Endothelial cell of umbilical vein (primary cell): ENCODE results near the gene RET. TPM values are rescaled to one million over a fixed set of nuclear protein-coding genes. Genes with fewer than 3 reads are reported as not detected.

Source experiments
- BruUV-seq: library from RNA; stranded (reverse); fragments of 400-500 nt; replicated peaks from 2 replicates; lab custom pipeline; 2021; lab: Mats Ljungman, UMichigan
- CTCF ChIA-PET: fragments of 300-600, 350-600 bp; sonication (Branson Sonifier 250); formaldehyde crosslinking; loops from one replicate; lab custom pipeline; 2021; ENCODE audit warnings: antibody characterized with exemption, inconsistent platforms; lab: Charles Lee
- POLR2A ChIA-PET: fragments of 300-600, 350-600 bp; sonication (Branson Sonifier 250); formaldehyde crosslinking; loops from one replicate; lab custom pipeline; 2021; ENCODE audit warnings: antibody characterized with exemption, inconsistent platforms; lab: Charles Lee
- DNase-seq: peaks from one replicate; pipeline ENCODE4 v3.0.0-alpha.2; 2011; ENCODE audit warnings: low read depth, low spot score
- FAIRE-seq: peaks from 2 replicates; lab custom pipeline; 2011; peaks lifted over from hg19 to GRCh38; lab: Jason Lieb, UNC
- H2AFZ ChIP-seq: 2 replicates; pipeline ENCODE4 v1.6.0; 2012; ENCODE audit warnings: low read depth, low read length, control low read depth, inconsistent platforms
- H3K27ac ChIP-seq: 2 replicates; pipeline ENCODE4 v1.5.1; 2011; ENCODE audit warnings: low read depth, mild to moderate bottlenecking, control low read depth, low read length, moderate library complexity; ENCODE audit not compliant: insufficient read depth
- H3K27me3 ChIP-seq, 2 experiments: 2 replicates each; pipeline versions ENCODE4 v1.6.0 to v1.6.1; 2011; ENCODE audit warnings: low read length in 2 of 2, mixed read lengths in 1 of 2; ENCODE audit not compliant: control insufficient read depth in 2 of 2, insufficient read depth in 2 of 2
- H3K36me3 ChIP-seq, 2 experiments: 2 replicates in 1 of 2; 3 replicates in 1 of 2; pipeline ENCODE4 v1.5.1; 2011; ENCODE audit warnings: low read length in 2 of 2, mild to moderate bottlenecking in 1 of 2, moderate library complexity in 1 of 2; ENCODE audit not compliant: control insufficient read depth in 2 of 2, insufficient read depth in 2 of 2; ENCODE audit errors: extremely low read depth in 1 of 2
- H3K4me1 ChIP-seq: 3 replicates; pipeline ENCODE4 v1.5.1; 2011; ENCODE audit warnings: mild to moderate bottlenecking, low read length; ENCODE audit not compliant: control insufficient read depth, insufficient read depth; ENCODE audit errors: extremely low read depth
- H3K4me2 ChIP-seq: 2 replicates; pipeline ENCODE4 v1.6.1; 2011; ENCODE audit warnings: low read length, control low read depth, mixed read lengths; ENCODE audit not compliant: insufficient read depth
- H3K4me3 ChIP-seq, 3 experiments: fragments of 200-600 bp in 1 of 3; sonication (generic), shearing (Covaris generic) in 1 of 3; replicated peaks in 1 of 3; 2 replicates each; pipeline ENCODE4 v1.5.1; 2011 to 2016; ENCODE audit warnings: control low read depth in 3 of 3, low read length in 3 of 3, mild to moderate bottlenecking in 2 of 3, inconsistent platforms in 1 of 3, low read depth in 1 of 3, moderate library complexity in 1 of 3; ENCODE audit not compliant: insufficient read depth in 1 of 3
- H3K79me2 ChIP-seq: 2 replicates; pipeline ENCODE4 v1.6.0; 2012; ENCODE audit warnings: low read length, inconsistent platforms; ENCODE audit not compliant: control insufficient read depth, insufficient read depth
- H3K9ac ChIP-seq: replicated peaks from 2 replicates; pipeline ENCODE3; 2011; ENCODE audit warnings: low read length, control low read depth; ENCODE audit not compliant: insufficient read depth; ENCODE audit errors: extremely low read depth
- H3K9me1 ChIP-seq: replicated peaks from 3 replicates; pipeline ENCODE4 v1.6.0; 2011; ENCODE audit warnings: mild to moderate bottlenecking, low read length; ENCODE audit not compliant: control insufficient read depth, insufficient read depth; ENCODE audit errors: extremely low read depth
- H3K9me3 ChIP-seq: replicated peaks from 2 replicates; pipeline ENCODE4 v1.5.1; 2012; ENCODE audit warnings: low read length, inconsistent platforms; ENCODE audit not compliant: control insufficient read depth, insufficient read depth
- H4K20me1 ChIP-seq: replicated peaks from 2 replicates; pipeline ENCODE3; 2011; ENCODE audit warnings: mild to moderate bottlenecking, low read length; ENCODE audit not compliant: control insufficient read depth, insufficient read depth; ENCODE audit errors: extremely low read depth
- EZH2 ChIP-seq: IDR thresholded peaks from 2 replicates; pipeline ENCODE4 v1.6.1; 2012; ENCODE audit warnings: borderline replicate concordance, low read depth, mild to moderate bottlenecking, moderate library complexity, low read length, inconsistent platforms; ENCODE audit not compliant: severe bottlenecking
- FOS ChIP-seq: IDR thresholded peaks from 2 replicates; pipeline ENCODE4 v1.6.1; 2011; ENCODE audit warnings: mild to moderate bottlenecking, low read length, moderate library complexity, borderline replicate concordance; ENCODE audit not compliant: insufficient read depth
- GATA2 ChIP-seq: IDR thresholded peaks from 2 replicates; pipeline ENCODE4 v1.7.0; 2011; ENCODE audit warnings: low read depth, mild to moderate bottlenecking, moderate library complexity, mixed read lengths, low read length; ENCODE audit not compliant: insufficient read length, insufficient read depth
- JUN ChIP-seq: IDR thresholded peaks from 2 replicates; pipeline ENCODE4 v1.6.1; 2011; ENCODE audit warnings: borderline replicate concordance, low read depth; ENCODE audit not compliant: insufficient read length, insufficient read depth
- MYC ChIP-seq: IDR thresholded peaks from one replicate; pipeline ENCODE4 v1.6.1; 2011; ENCODE audit warnings: mild to moderate bottlenecking, low read depth, low read length
- POLR2A ChIP-seq: IDR thresholded peaks from 2 replicates; pipeline ENCODE4 v1.6.1; 2012; ENCODE audit warnings: low read depth, mild to moderate bottlenecking, control low read depth, low read length
- POLR2AphosphoS5 ChIP-seq: IDR thresholded peaks from 2 replicates; pipeline ENCODE4 v1.6.1; 2012; ENCODE audit warnings: low read depth, mild to moderate bottlenecking, control low read depth, low read length, moderate library complexity; ENCODE audit not compliant: insufficient read depth
- dilution Hi-C: fragments of 300-500 bp; cut with MboI; formaldehyde crosslinking; loops from one replicate; pipeline ENCODE4 v1.15.0; 2019; ENCODE audit warnings: low sequenced_read_pairs; ENCODE audit not compliant: extremely low pct_ligation_motif_present
- intact Hi-C: fragments of 100-400 bp; cut with micrococcal nuclease; formaldehyde crosslinking; loops from one replicate; pipeline ENCODE4 v1.10.0; 2022
- polyA plus RNA-seq, 4 experiments: library from polyadenylated mRNA; depleted of rRNA in 3 of 4; stranded (reverse) in 3 of 4; unstranded in 1 of 4; fragments of >200 nt; gene quantifications; 2 replicates each; pipeline versions ENCODE4 v1.2.1 to v1.2.3, GENCODE V29; 2011 to 2012; ENCODE audit warnings: missing spikeins in 1 of 4
- total RNA-seq: library from RNA; stranded (reverse); gene quantifications from 2 replicates; pipeline ENCODE4 v1.2.3, GENCODE V29; 2021
- TF ChIP-seq, protein P1 (sequence below), 2 donors: IDR thresholded peaks; 1 replicate in 1 of 2; 2 replicates in 1 of 2; pipeline ENCODE4 v1.5.1; 2011; ENCODE audit warnings: low read length in 2 of 2, mild to moderate bottlenecking in 2 of 2, moderate library complexity in 2 of 2, control low read depth in 1 of 2, inconsistent platforms in 1 of 2, low read depth in 1 of 2; ENCODE audit not compliant: insufficient read depth in 1 of 2; ENCODE audit errors: extremely low read depth in 1 of 2
- TF ChIP-seq, protein P2 (sequence below): IDR thresholded peaks from 2 replicates; pipeline ENCODE4 v1.6.1; 2011; ENCODE audit not compliant: insufficient read depth, insufficient read length

Gene RET
- total and polyA plus RNA-seq, 2 donors (not counting 3 experiments of a cell fraction or from before 2014, with no cell fraction given), result 0.04 to 0.22 TPM

DNA sequence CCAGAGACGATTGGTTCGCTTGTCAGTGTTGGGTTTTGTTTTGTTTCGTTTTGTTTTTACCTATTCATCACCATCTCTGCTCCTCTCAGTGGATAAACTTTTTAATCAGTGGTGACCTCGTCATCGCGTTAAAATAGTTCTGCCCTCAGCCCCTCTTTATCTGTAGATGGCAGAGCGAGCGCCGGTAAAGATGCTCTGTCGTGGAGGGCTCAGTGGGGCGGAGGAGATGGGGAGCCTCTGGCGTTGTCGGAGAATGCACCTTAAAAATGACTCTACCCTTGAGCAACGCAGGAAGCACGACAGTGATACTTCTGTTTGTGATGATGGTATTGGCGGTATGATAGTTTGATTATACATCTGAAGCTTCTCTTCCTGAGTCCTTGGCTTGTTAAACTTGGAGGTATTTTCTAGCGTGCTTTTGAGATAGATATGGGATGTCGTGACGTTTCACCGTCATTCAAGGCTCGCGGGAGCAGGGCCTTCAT is 61.9 kb downstream of the RET start:
- Histone ChIP-seq H3K36me3 (peaks cover 0 to 3% of the 10 kb centered on the region in 2 experiments), H3K4me1 (peaks cover 24% of the 10 kb centered on the region), H3K27ac (peak overlapping the region; percentile 81), H3K9me1 (no peaks in the 10 kb centered on the region), H3K27me3 (peaks cover 0 to 3% of the 10 kb centered on the region in 2 experiments), H3K4me2 (peak overlapping the region; percentile 97), H3K9me3 (no peaks in the 10 kb centered on the region), H2AFZ (peak overlapping the region; percentile 48), H3K79me2 (peaks cover 46% of the 10 kb centered on the region), H3K4me3 (peak overlapping the region; percentile 75 to 98 (median 92)), H3K9ac (peak overlapping the region; percentile 92), H4K20me1 (peaks cover 3% of the 10 kb centered on the region)
- POLR2A ChIA-PET, result no interaction called here
- TF ChIP-seq MYC (no peak), JUN (no peak), EZH2 (no peak), GATA2 (no peak), FOS (no peak), POLR2AphosphoS5 (no peak), POLR2A (no peak)
- TF ChIP-seq, protein P1, sequence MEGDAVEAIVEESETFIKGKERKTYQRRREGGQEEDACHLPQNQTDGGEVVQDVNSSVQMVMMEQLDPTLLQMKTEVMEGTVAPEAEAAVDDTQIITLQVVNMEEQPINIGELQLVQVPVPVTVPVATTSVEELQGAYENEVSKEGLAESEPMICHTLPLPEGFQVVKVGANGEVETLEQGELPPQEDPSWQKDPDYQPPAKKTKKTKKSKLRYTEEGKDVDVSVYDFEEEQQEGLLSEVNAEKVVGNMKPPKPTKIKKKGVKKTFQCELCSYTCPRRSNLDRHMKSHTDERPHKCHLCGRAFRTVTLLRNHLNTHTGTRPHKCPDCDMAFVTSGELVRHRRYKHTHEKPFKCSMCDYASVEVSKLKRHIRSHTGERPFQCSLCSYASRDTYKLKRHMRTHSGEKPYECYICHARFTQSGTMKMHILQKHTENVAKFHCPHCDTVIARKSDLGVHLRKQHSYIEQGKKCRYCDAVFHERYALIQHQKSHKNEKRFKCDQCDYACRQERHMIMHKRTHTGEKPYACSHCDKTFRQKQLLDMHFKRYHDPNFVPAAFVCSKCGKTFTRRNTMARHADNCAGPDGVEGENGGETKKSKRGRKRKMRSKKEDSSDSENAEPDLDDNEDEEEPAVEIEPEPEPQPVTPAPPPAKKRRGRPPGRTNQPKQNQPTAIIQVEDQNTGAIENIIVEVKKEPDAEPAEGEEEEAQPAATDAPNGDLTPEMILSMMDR (IDR thresholded peaks at IDR 0.05; ENCODE audit: extremely low read depth in 1 of 2, insufficient read depth in 1 of 2, low read depth in 1 of 2, low read length in 2 of 2), result no peak
- TF ChIP-seq, protein P2, sequence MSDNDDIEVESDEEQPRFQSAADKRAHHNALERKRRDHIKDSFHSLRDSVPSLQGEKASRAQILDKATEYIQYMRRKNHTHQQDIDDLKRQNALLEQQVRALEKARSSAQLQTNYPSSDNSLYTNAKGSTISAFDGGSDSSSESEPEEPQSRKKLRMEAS, result no peak
- FAIRE-seq (peak; percentile 35), DNase-seq (peak; percentile 58)
- intact Hi-C loops (loop anchor here (2.0 to 5.0 kb wide), 4 partner anchors 34 to 356 kb away; partner anchors contain the start of genes BMS1 and HNRNPF), dilution Hi-C loops (no loop called here)
- CTCF ChIA-PET, result interaction anchor here (0.6 to 1.7 kb wide), 3 partner anchors 21 to 297 kb away, joined by 3 to 12 read pairs (median 6); no protein-coding TSS in a partner anchor
- no TSS peak for BruUV-seq
